GM23338 (cell line): ENCODE data around the gene ALPI.

Experiments used
- CREB1 ChIP-seq: fragments of 250-450 bp; sonication (Bioruptor Pico); IDR thresholded peaks from 2 replicates; pipeline ENCODE4 v1.5.0; 2020; ENCODE audit warnings: low read depth, mild to moderate bottlenecking, moderate library complexity
- CTCF ChIP-seq, 2 experiments: fragments of 200-600 bp in 1 of 2; sonication (generic) in 1 of 2; conservative IDR thresholded peaks; 2 replicates each; pipeline versions ENCODE4 v1.5.1 to v1.6.1; 2016 to 2017; ENCODE audit warnings: antibody characterized with exemption in 2 of 2, low read depth in 2 of 2, mild to moderate bottlenecking in 2 of 2, moderate library complexity in 1 of 2
- EZH2 ChIP-seq: fragments of 200-600 bp; sonication (generic); IDR thresholded peaks from one replicate; pipeline ENCODE4 v1.8.0; 2017; ENCODE audit warnings: antibody characterized with exemption, mild to moderate bottlenecking, low read depth; ENCODE audit not compliant: unreplicated experiment
- EZH2phosphoT487 ChIP-seq: fragments of 200-600 bp; sonication (generic); IDR thresholded peaks from one replicate; pipeline ENCODE4 v1.8.1; 2018; ENCODE audit warnings: antibody characterized with exemption; ENCODE audit not compliant: unreplicated experiment
- NANOG ChIP-seq: IDR thresholded peaks from 2 replicates; pipeline ENCODE4 v1.6.1; 2016; ENCODE audit warnings: antibody characterized with exemption, borderline replicate concordance
- POLR2AphosphoS5 ChIP-seq: IDR thresholded peaks from 2 replicates; pipeline ENCODE4 v1.6.1; 2016; ENCODE audit warnings: antibody characterized with exemption, low read depth
- REST ChIP-seq: IDR thresholded peaks from one replicate; pipeline ENCODE4 v1.6.1; 2018; ENCODE audit warnings: antibody characterized with exemption; ENCODE audit not compliant: unreplicated experiment
- ZNF114 ChIP-seq: fragments of 250-450 bp; sonication (Bioruptor Pico); IDR thresholded peaks from 2 replicates; pipeline ENCODE4 v1.5.0; 2020; ENCODE audit warnings: mild to moderate bottlenecking, moderate library complexity
- ZNF331 ChIP-seq: fragments of 250-450 bp; sonication (Bioruptor Pico); IDR thresholded peaks from 2 replicates; pipeline ENCODE4 v1.5.0; 2020; ENCODE audit warnings: low read depth, mild to moderate bottlenecking, moderate library complexity
- ZNF462 ChIP-seq: fragments of 250-450 bp; sonication (Bioruptor Pico); IDR thresholded peaks from 2 replicates; pipeline ENCODE4 v1.5.0; 2020; ENCODE audit warnings: mild to moderate bottlenecking, moderate library complexity
- TF ChIP-seq, protein P1 (sequence below): IDR thresholded peaks from 2 replicates; pipeline ENCODE4 v1.6.1; 2016; ENCODE audit warnings: antibody characterized with exemption

- TF ChIP-seq POLR2AphosphoS5, result no peak
- TF ChIP-seq, protein P1, sequence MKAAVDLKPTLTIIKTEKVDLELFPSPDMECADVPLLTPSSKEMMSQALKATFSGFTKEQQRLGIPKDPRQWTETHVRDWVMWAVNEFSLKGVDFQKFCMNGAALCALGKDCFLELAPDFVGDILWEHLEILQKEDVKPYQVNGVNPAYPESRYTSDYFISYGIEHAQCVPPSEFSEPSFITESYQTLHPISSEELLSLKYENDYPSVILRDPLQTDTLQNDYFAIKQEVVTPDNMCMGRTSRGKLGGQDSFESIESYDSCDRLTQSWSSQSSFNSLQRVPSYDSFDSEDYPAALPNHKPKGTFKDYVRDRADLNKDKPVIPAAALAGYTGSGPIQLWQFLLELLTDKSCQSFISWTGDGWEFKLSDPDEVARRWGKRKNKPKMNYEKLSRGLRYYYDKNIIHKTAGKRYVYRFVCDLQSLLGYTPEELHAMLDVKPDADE, result no peak
- TF ChIP-seq CTCF (conservative IDR thresholded peaks at IDR 0.05; ENCODE audit: low read depth in 2 of 2), result no peak
- TF ChIP-seq EZH2phosphoT487, result no peak
- TF ChIP-seq EZH2, result no peak
- no peak for TF ChIP-seq REST
- TF ChIP-seq CREB1, result no peak
- TF ChIP-seq ZNF114 (CRISPR knock-in tag), result no peak
- no peak for TF ChIP-seq ZNF331 (CRISPR knock-in tag)
- no peak for TF ChIP-seq NANOG
- TF ChIP-seq ZNF462 (CRISPR knock-in tag), result no peak
Observed at GRCh38 chr2:232455426-232456255, at the start of gene ALPI.
